SK-N-SH (cell line): ENCODE measurements around the gene CCDC150. TPM values are rescaled to one million over a fixed set of nuclear protein-coding genes. Genes with fewer than 3 reads are reported as not detected.

Experiments
- CTCF ChIA-PET: fragments of 300-600, 350-600 bp; formaldehyde crosslinking; extraction: SDS; loops from one replicate; lab custom pipeline; 2021; lab: Yijun Ruan, JAX
- POLR2A ChIA-PET: fragments of 350-600 bp; sonication (Branson Sonifier 250); formaldehyde crosslinking; extraction: SDS; loops from one replicate; lab custom pipeline; 2020; ENCODE audit warnings: antibody characterized with exemption, inconsistent platforms; lab: Yijun Ruan, JAX
- DNase-seq: peaks from one replicate; pipeline ENCODE4 v3.0.0; 2012
- H2AFZ ChIP-seq: fragments of 200-600 bp; sonication (generic); 2 replicates; pipeline ENCODE4 v1.8.1; 2016; ENCODE audit warnings: antibody characterized with exemption, mild to moderate bottlenecking, low read depth
- H3F3A ChIP-seq: fragments of 200-600 bp; sonication (generic); replicated peaks from 2 replicates; pipeline ENCODE3; 2016; ENCODE audit warnings: antibody characterized with exemption, mild to moderate bottlenecking; ENCODE audit not compliant: insufficient read depth
- H3K27ac ChIP-seq, 2 experiments: fragments of 200-500 bp in 1 of 2; fragments of 200-600 bp in 1 of 2; sonication (Bioruptor generic) in 1 of 2; sonication (generic), shearing (Covaris generic) in 1 of 2; 2 replicates each; pipeline versions ENCODE4 v1.5.1 to v1.6.1; 2014 to 2016; ENCODE audit warnings: low read depth in 2 of 2, inconsistent platforms in 1 of 2, low read length in 1 of 2, mild to moderate bottlenecking in 1 of 2, mixed read lengths in 1 of 2
- H3K27me3 ChIP-seq: fragments of 200-600 bp; sonication (generic), shearing (Covaris generic); 2 replicates; pipeline ENCODE4 v1.6.1; 2016; ENCODE audit warnings: mixed run types; ENCODE audit not compliant: insufficient read depth
- H3K36me3 ChIP-seq, 2 experiments: fragments of 200-500 bp in 1 of 2; fragments of 200-600 bp in 1 of 2; sonication (Bioruptor generic) in 1 of 2; sonication (generic) in 1 of 2; replicated peaks in 1 of 2; 2 replicates each; pipeline versions ENCODE3 to v1.5.1; 2014 to 2016; ENCODE audit warnings: low read length in 1 of 2, mild to moderate bottlenecking in 1 of 2; ENCODE audit not compliant: insufficient read depth in 2 of 2, control insufficient read depth in 1 of 2
- H3K4me1 ChIP-seq, 2 experiments: fragments of 200-500 bp in 1 of 2; fragments of 200-600 bp in 1 of 2; sonication (Bioruptor generic) in 1 of 2; sonication (generic), shearing (Covaris generic) in 1 of 2; 2 replicates each; pipeline versions ENCODE4 v1.5.1 to v1.6.1; 2014 to 2016; ENCODE audit warnings: low read depth in 1 of 2, low read length in 1 of 2, mixed run types in 1 of 2; ENCODE audit not compliant: insufficient read depth in 2 of 2, control insufficient read depth in 1 of 2
- H3K4me2 ChIP-seq: fragments of 200-600 bp; sonication (generic), shearing (Covaris generic); 2 replicates; pipeline ENCODE4 v1.6.1; 2017; ENCODE audit warnings: mixed run types
- H3K4me3 ChIP-seq, 2 experiments: fragments of 200-500 bp in 1 of 2; fragments of 200-600 bp in 1 of 2; sonication (Bioruptor generic) in 1 of 2; sonication (generic), shearing (Covaris generic) in 1 of 2; 2 replicates each; pipeline versions ENCODE4 v1.5.1 to v1.8.1; 2014 to 2016; ENCODE audit warnings: low read depth in 2 of 2, inconsistent platforms in 1 of 2, low read length in 1 of 2, mild to moderate bottlenecking in 1 of 2, mixed read lengths in 1 of 2, moderate library complexity in 1 of 2
- H3K79me2 ChIP-seq: fragments of 200-600 bp; sonication (generic); 2 replicates; pipeline ENCODE4 v1.8.1; 2017; ENCODE audit warnings: mild to moderate bottlenecking; ENCODE audit not compliant: insufficient read depth
- H3K9ac ChIP-seq: fragments of 200-600 bp; sonication (generic); 2 replicates; pipeline ENCODE4 v1.6.1; 2017; ENCODE audit warnings: mixed run types
- H3K9me2 ChIP-seq: fragments of 200-600 bp; sonication (generic); 2 replicates; pipeline ENCODE4 v1.6.1; 2017; ENCODE audit warnings: mixed run types
- H3K9me3 ChIP-seq: fragments of 200-600 bp; sonication (generic); 2 replicates; pipeline ENCODE4 v1.6.1; 2017; ENCODE audit warnings: mixed run types, mild to moderate bottlenecking, moderate library complexity
- H4K20me1 ChIP-seq: fragments of 200-600 bp; sonication (generic); 2 replicates; pipeline ENCODE4 v1.6.1; 2017; ENCODE audit warnings: mild to moderate bottlenecking, mixed run types; ENCODE audit not compliant: insufficient read depth
- ELF1 ChIP-seq: IDR thresholded peaks from 2 replicates; pipeline ENCODE4 v1.4.0; 2012
- EP300 ChIP-seq, 2 experiments: IDR thresholded peaks; 2 replicates each; pipeline versions ENCODE4 v1.4.0 to v1.6.1; 2012; ENCODE audit warnings: borderline replicate concordance in 1 of 2, low read depth in 1 of 2, low read length in 1 of 2
- EZH2phosphoT487 ChIP-seq: fragments of 200-600 bp; sonication (generic); IDR thresholded peaks from 2 replicates; pipeline ENCODE4 v1.6.1; 2017; ENCODE audit warnings: low read depth, mixed run types, mild to moderate bottlenecking, antibody characterized with exemption, moderate library complexity, borderline replicate concordance
- FOXJ3 ChIP-seq: sonication (generic); formaldehyde crosslinking; IDR thresholded peaks from 2 replicates; pipeline ENCODE4 v1.5.1; 2020; ENCODE audit warnings: mild to moderate bottlenecking, missing genetic modification reagents
- GABPA ChIP-seq: IDR thresholded peaks from 2 replicates; pipeline ENCODE4 v1.4.0; 2012; ENCODE audit warnings: low read depth, mild to moderate bottlenecking
- GATA2 ChIP-seq: sonication (generic); formaldehyde crosslinking; IDR thresholded peaks from 2 replicates; pipeline ENCODE4 v1.5.0; 2020; ENCODE audit warnings: mild to moderate bottlenecking, missing genetic modification reagents
- JUND ChIP-seq: IDR thresholded peaks from 2 replicates; pipeline ENCODE4 v1.4.0; 2012
- MEF2A ChIP-seq: IDR thresholded peaks from 2 replicates; pipeline ENCODE4 v1.4.0; 2012; ENCODE audit warnings: low read depth, borderline replicate concordance
- MXI1 ChIP-seq: IDR thresholded peaks from 2 replicates; pipeline ENCODE4 v1.6.1; 2012; ENCODE audit warnings: mild to moderate bottlenecking, low read depth, low read length, improper control_type of control experiment
- NFIC ChIP-seq: IDR thresholded peaks from 2 replicates; pipeline ENCODE4 v1.4.0; 2012; ENCODE audit warnings: borderline replicate concordance
- NRF1 ChIP-seq: IDR thresholded peaks from 2 replicates; pipeline ENCODE4 v1.6.1; 2012; ENCODE audit warnings: low read depth, mild to moderate bottlenecking, low read length
- RAD21 ChIP-seq: IDR thresholded peaks from 2 replicates; pipeline ENCODE4 v1.6.1; 2012; ENCODE audit warnings: mild to moderate bottlenecking, low read length
- REST ChIP-seq: IDR thresholded peaks from 2 replicates; pipeline ENCODE4 v1.6.1; 2012; ENCODE audit warnings: mild to moderate bottlenecking, low read depth, low read length, moderate library complexity
- RFX5 ChIP-seq: IDR thresholded peaks from 2 replicates; pipeline ENCODE4 v1.6.1; 2012; ENCODE audit warnings: mild to moderate bottlenecking, improper control_type of control experiment, low read length
- TEAD4 ChIP-seq: IDR thresholded peaks from 2 replicates; pipeline ENCODE4 v1.4.0; 2012; ENCODE audit warnings: mild to moderate bottlenecking, borderline replicate concordance; ENCODE audit not compliant: insufficient read depth
- USF1 ChIP-seq: IDR thresholded peaks from 2 replicates; pipeline ENCODE4 v1.4.0; 2012; ENCODE audit warnings: low read depth, borderline replicate concordance
- WGBS: methylation state at CpG from one replicate; pipeline ENCODE4 v1.1.6; 2017; ENCODE audit warnings: low lambda C conversion rate; 5-methylcytosine and 5-hydroxymethylcytosine counted together
- polyA plus RNA-seq, 3 experiments: library from polyadenylated mRNA; depleted of rRNA; stranded (reverse); fragments of >200 nt; gene quantifications; 2 replicates each; pipeline ENCODE4 v1.2.3, GENCODE V29; 2012
- TF ChIP-seq, protein P1 (sequence below): fragments of 150-350 bp; IDR thresholded peaks from 2 replicates; pipeline ENCODE4 v1.6.1; 2017; ENCODE audit warnings: antibody characterized with exemption, low read length, low read depth, borderline replicate concordance

The CCDC150 gene
- polyA plus RNA-seq, 1 of the 3 experiments (the other 2 are of a cell fraction) = 4.6 TPM

DNA sequence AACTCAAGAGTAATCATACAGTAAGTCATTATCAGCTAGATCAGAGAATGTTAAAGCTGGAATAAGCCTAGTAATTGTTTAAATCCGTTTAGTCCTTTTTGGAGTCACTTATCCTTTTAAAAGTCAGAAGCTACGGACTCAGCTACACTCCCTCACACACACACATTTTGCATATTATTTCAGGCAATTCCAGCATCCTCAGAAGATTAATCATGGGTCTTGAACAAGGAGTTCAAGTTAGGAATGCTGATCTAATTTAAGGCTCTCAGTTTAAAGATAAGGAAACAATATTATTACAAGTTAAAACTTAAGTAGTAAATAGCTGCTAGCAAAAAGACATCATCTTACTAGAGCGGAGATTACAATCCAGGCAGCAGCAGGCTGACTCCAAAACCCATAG, 85.7 kb downstream of the CCDC150 start:
- Histone ChIP-seq H3K9me2 (no peaks in the 10 kb centered on the region), H2AFZ (no peak overlapping the region), H3K27ac (no peak overlapping the region), H3K27me3 (no peaks in the 10 kb centered on the region), H3K36me3 (peaks cover 13 to 25% of the 10 kb centered on the region in 2 experiments), H3K4me3 (no peak overlapping the region), H4K20me1 (no peaks in the 10 kb centered on the region), H3K4me2 (no peak overlapping the region), H3K4me1 (no peaks in the 10 kb centered on the region), H3F3A (no peaks in the 10 kb centered on the region), H3K79me2 (no peaks in the 10 kb centered on the region), H3K9me3 (no peaks in the 10 kb centered on the region), H3K9ac (no peak overlapping the region)
- no peak for DNase-seq
- 72% methylated on average over 3 of the region's 3 CpGs for WGBS
- CTCF ChIA-PET = interaction anchor here (1.1 to 1.5 kb wide), 2 partner anchors 9 to 427 kb away, joined by 3 to 5 read pairs; no protein-coding TSS in a partner anchor
- POLR2A ChIA-PET = no interaction called here
- TF ChIP-seq FOXJ3 (CRISPR knock-in tag) (no peak), JUND (no peak), ELF1 (no peak), EZH2phosphoT487 (no peak), GATA2 (CRISPR knock-in tag) (no peak)
- TF ChIP-seq, protein P1, sequence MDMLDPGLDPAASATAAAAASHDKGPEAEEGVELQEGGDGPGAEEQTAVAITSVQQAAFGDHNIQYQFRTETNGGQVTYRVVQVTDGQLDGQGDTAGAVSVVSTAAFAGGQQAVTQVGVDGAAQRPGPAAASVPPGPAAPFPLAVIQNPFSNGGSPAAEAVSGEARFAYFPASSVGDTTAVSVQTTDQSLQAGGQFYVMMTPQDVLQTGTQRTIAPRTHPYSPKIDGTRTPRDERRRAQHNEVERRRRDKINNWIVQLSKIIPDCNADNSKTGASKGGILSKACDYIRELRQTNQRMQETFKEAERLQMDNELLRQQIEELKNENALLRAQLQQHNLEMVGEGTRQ = no peak

GRCh38 chr2:196725882-196726281, 86.4 kb downstream of the CCDC150 start:
- Histone ChIP-seq H3K4me1 (no peaks in the 10 kb centered on the region), H3K36me3 (peaks cover 20 to 25% of the 10 kb centered on the region in 2 experiments), H4K20me1 (no peaks in the 10 kb centered on the region), H3K79me2 (no peaks in the 10 kb centered on the region), H3K4me3 (no peak overlapping the region), H3K27ac (no peak overlapping the region), H3K27me3 (no peaks in the 10 kb centered on the region), H3K4me2 (no peak overlapping the region), H2AFZ (no peak overlapping the region), H3F3A (no peaks in the 10 kb centered on the region), H3K9me3 (no peaks in the 10 kb centered on the region), H3K9ac (no peak overlapping the region), H3K9me2 (no peaks in the 10 kb centered on the region)
- ChIA-PET CTCF (interaction anchor here (1.1 to 1.5 kb wide), 2 partner anchors 10 to 428 kb away, joined by 3 to 5 read pairs; no protein-coding TSS in a partner anchor), POLR2A (no interaction called here)
- no peak for DNase-seq
- TF ChIP-seq MEF2A (no peak), RAD21 (no peak), GABPA (no peak), EP300 (IDR thresholded peaks at IDR 0.05; ENCODE audit: borderline replicate concordance in 1 of 2, low read depth in 1 of 2, low read length in 1 of 2) (no peak)
- WGBS = 80% methylated on average over 4 of the region's 4 CpGs

DNA sequence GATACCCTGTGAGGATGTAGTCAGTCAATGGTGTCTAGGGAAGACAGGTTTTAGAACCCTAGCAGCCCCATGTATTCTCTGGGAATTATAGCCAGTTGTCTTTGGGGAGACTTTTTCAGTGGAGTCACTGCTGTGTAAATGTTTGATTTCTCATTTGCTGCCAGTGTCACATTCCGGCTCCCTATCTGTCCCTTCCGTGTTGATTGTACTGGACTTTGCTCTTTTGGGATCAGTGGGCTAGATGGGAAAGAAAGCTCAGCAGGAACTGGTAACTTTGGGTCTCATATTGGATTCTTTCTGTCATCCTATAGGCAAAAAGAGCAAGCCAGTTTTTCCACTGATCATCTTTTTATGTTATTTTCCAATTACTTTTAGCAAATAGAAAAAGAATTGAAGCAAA, 89.9 kb downstream of the CCDC150 start:
- H3K9ac ChIP-seq = no peak overlapping the region
- no peaks in the 10 kb centered on the region for H3K9me2 ChIP-seq
- no peaks in the 10 kb centered on the region for H3K27me3 ChIP-seq
- ChIA-PET POLR2A (no interaction called here), CTCF (interaction anchor here (0.6 to 2.3 kb wide), 3 partner anchors 10 to 136 kb away, joined by 3 to 12 read pairs (median 4); partner anchors contain the start of gene HECW2)
- no peaks in the 10 kb centered on the region for H3F3A ChIP-seq
- TF ChIP-seq FOXJ3 (CRISPR knock-in tag) (no peak), GABPA (no peak), RAD21 (no peak), MEF2A (no peak), NFIC (no peak), TEAD4 (no peak), USF1 (no peak), MXI1 (no peak), NRF1 (no peak), REST (no peak), RFX5 (no peak)
- H3K4me2 ChIP-seq = no peak overlapping the region
- no peak overlapping the region for H2AFZ ChIP-seq
- no peaks in the 10 kb centered on the region for H3K9me3 ChIP-seq
- H3K27ac ChIP-seq = no peak overlapping the region
- no peak for DNase-seq
- H4K20me1 ChIP-seq = no peaks in the 10 kb centered on the region
- H3K36me3 ChIP-seq = peaks cover 18 to 19% of the 10 kb centered on the region in 2 experiments
- WGBS = 100% methylated on average over 2 of the region's 2 CpGs
- H3K4me1 ChIP-seq = no peaks in the 10 kb centered on the region
- no peaks in the 10 kb centered on the region for H3K79me2 ChIP-seq
- H3K4me3 ChIP-seq = no peak overlapping the region
